NCI-H2107 treated with DMSO at 0.1 percent for 48 hours (cell line): ENCODE data around the gene PPDPF.
A peak's percentile ranks its signal among the peaks of the same experiment; 100 is the strongest.
"Not testable (repeated sequence)": the region's sequence is repeated elsewhere in the genome, so short reads cannot be mapped to it uniquely, and the experiment has no call there.

ENCODE experiments used
- DNase-seq: peaks from one replicate; lab custom pipeline; 2025; ENCODE audit not compliant: unreplicated experiment; lab: John Stamatoyannopoulos, UW

The PPDPF gene

GRCh38 chr20:63499338-63499969, 21.1 kb upstream of the PPDPF start:
- no peak for DNase-seq

- no peak for DNase-seq
These were observed 20.2 kb upstream of the PPDPF start for GRCh38 chr20:63500151-63500901.

- no peak for DNase-seq
These were observed 19.4 kb upstream of the PPDPF start for GRCh38 chr20:63500902-63501817.

GRCh38 chr20:63501818-63502670, 18.5 kb upstream of the PPDPF start:
- DNase-seq: peak; percentile 93

GRCh38 chr20:63502671-63503172, 17.8 kb upstream of the PPDPF start:
- DNase-seq: peak; percentile 79

GRCh38 chr20:63503524-63503923, 17.0 kb upstream of the PPDPF start:
- no peak for DNase-seq

- DNase-seq: no peak
These were observed 15.9 kb upstream of the PPDPF start for GRCh38 chr20:63504642-63505041.

- DNase-seq: no peak
These were observed 15.3 kb upstream of the PPDPF start for GRCh38 chr20:63505281-63505680.

GRCh38 chr20:63505723-63506122, 14.8 kb upstream of the PPDPF start:
- DNase-seq: no peak

GRCh38 chr20:63507083-63507743, 13.4 kb upstream of the PPDPF start:
- no peak for DNase-seq

- DNase-seq: peak; percentile 53
These were observed 12.3 kb upstream of the PPDPF start for GRCh38 chr20:63508072-63508768.

- peak; percentile 48 for DNase-seq
These were observed 11.4 kb upstream of the PPDPF start for GRCh38 chr20:63509088-63509564.

GRCh38 chr20:63513207-63513606, 7.4 kb upstream of the PPDPF start:
- DNase-seq: no peak

GRCh38 chr20:63514520-63514919, 6.0 kb upstream of the PPDPF start:
- not testable (repeated sequence) for DNase-seq

- DNase-seq: no peak
These were observed 2.9 kb upstream of the PPDPF start for GRCh38 chr20:63517376-63518309.

GRCh38 chr20:63518351-63518861, 2.2 kb upstream of the PPDPF start:
- DNase-seq: no peak

- no peak for DNase-seq
These were observed 1.5 kb upstream of the PPDPF start for GRCh38 chr20:63518946-63519667.
